H1 (cell line): Measurements from ENCODE around the gene CPHXL. TPM values are rescaled to one million over a fixed set of nuclear protein-coding genes. Genes with fewer than 3 reads are reported as not detected.

Source experiments
- CTCF ChIA-PET: fragments of 300-600 bp; sonication (Branson Sonifier 250); formaldehyde crosslinking; loops from one replicate; lab custom pipeline; 2021; ENCODE audit not compliant: partially characterized antibody; lab: Charles Lee
- POLR2A ChIA-PET: fragments of 300-600 bp; sonication (Branson Sonifier 250); formaldehyde crosslinking; loops from one replicate; lab custom pipeline; 2021; ENCODE audit warnings: inconsistent platforms; ENCODE audit not compliant: partially characterized antibody; lab: Charles Lee
- DNase-seq, 2 experiments: peaks; one replicate each; pipeline versions ENCODE4 v3.0.0 to v3.0.0-alpha.2; 2010 to 2022; ENCODE audit warnings: low spot score in 2 of 2, low read depth in 1 of 2, mixed read lengths in 1 of 2
- FAIRE-seq: peaks from 2 replicates; lab custom pipeline; 2011; peaks lifted over from hg19 to GRCh38; lab: Jason Lieb, UNC
- H2AFZ ChIP-seq: 2 replicates; pipeline ENCODE4 v1.8.1; 2012; ENCODE audit warnings: low read length, inconsistent platforms
- H2AK5ac ChIP-seq: 2 replicates; pipeline ENCODE4 v1.6.1; 2013; ENCODE audit warnings: low read depth, low read length
- H2BK120ac ChIP-seq: replicated peaks from 2 replicates; pipeline ENCODE3; 2013; ENCODE audit warnings: low read depth, low read length, inconsistent platforms
- H2BK12ac ChIP-seq: 2 replicates; pipeline ENCODE4 v1.6.1; 2013; ENCODE audit warnings: low read depth, low read length
- H2BK15ac ChIP-seq: 2 replicates; pipeline ENCODE4 v1.6.1; 2013; ENCODE audit warnings: low read length
- H2BK20ac ChIP-seq: 2 replicates; pipeline ENCODE4 v1.6.1; 2013; ENCODE audit warnings: low read length
- H2BK5ac ChIP-seq: 2 replicates; pipeline ENCODE4 v1.6.1; 2013; ENCODE audit warnings: low read depth, low read length
- H3K14ac ChIP-seq: 2 replicates; pipeline ENCODE4 v1.6.1; 2013; ENCODE audit warnings: inconsistent platforms; ENCODE audit not compliant: insufficient read length
- H3K18ac ChIP-seq: 2 replicates; pipeline ENCODE4 v1.6.1; 2013; ENCODE audit warnings: low read length; ENCODE audit errors: extremely low read depth
- H3K23ac ChIP-seq: 2 replicates; pipeline ENCODE4 v1.6.1; 2013; ENCODE audit warnings: inconsistent platforms; ENCODE audit not compliant: insufficient read length
- H3K23me2 ChIP-seq: 2 replicates; pipeline ENCODE4 v1.6.1; 2013; ENCODE audit warnings: low read depth, low read length
- H3K27ac ChIP-seq: 2 replicates; pipeline ENCODE4 v1.6.1; 2011; ENCODE audit warnings: low read depth, low read length, inconsistent platforms
- H3K27me3 ChIP-seq, 4 experiments: replicated peaks in 1 of 4; 1 replicate in 1 of 4; 2 replicates in 3 of 4; pipeline versions ENCODE4 v1.6.1 to v1.8.1; 2011 to 2013; ENCODE audit warnings: low read length in 3 of 4, mild to moderate bottlenecking in 3 of 4, inconsistent platforms in 2 of 4, mixed read lengths in 2 of 4, moderate library complexity in 1 of 4; ENCODE audit not compliant: control insufficient read depth in 3 of 4, insufficient read depth in 3 of 4; ENCODE audit errors: extremely low read depth in 1 of 4
- H3K36me3 ChIP-seq, 4 experiments: 2 replicates each; pipeline versions ENCODE4 v1.6.1 to v1.8.1; 2011 to 2013; ENCODE audit warnings: mild to moderate bottlenecking in 4 of 4, low read length in 3 of 4, moderate library complexity in 2 of 4, control low read depth in 1 of 4, inconsistent platforms in 1 of 4; ENCODE audit not compliant: insufficient read depth in 4 of 4, control insufficient read depth in 2 of 4
- H3K4ac ChIP-seq: replicated peaks from 2 replicates; pipeline ENCODE3; 2013; ENCODE audit warnings: low read length, low read depth, mixed read lengths, inconsistent platforms; ENCODE audit not compliant: insufficient read length
- H3K4me1 ChIP-seq, 4 experiments: replicated peaks in 1 of 4; 1 replicate in 1 of 4; 2 replicates in 3 of 4; pipeline versions ENCODE4 v1.6.1 to v1.8.1; 2011 to 2013; ENCODE audit warnings: low read length in 3 of 4, inconsistent platforms in 2 of 4, mixed read lengths in 1 of 4; ENCODE audit not compliant: insufficient read depth in 4 of 4, control insufficient read depth in 3 of 4
- H3K4me2 ChIP-seq, 2 experiments: 2 replicates each; pipeline versions ENCODE4 v1.6.1 to v1.8.1; 2011 to 2013; ENCODE audit warnings: low read depth in 2 of 2, low read length in 2 of 2, control low read depth in 1 of 2, inconsistent platforms in 1 of 2, mild to moderate bottlenecking in 1 of 2; ENCODE audit not compliant: insufficient read depth in 1 of 2
- H3K4me3 ChIP-seq, 4 experiments: fragments of 200-600, 300-600 bp in 1 of 4; sonication (generic), shearing (Covaris generic), sonication (Bioruptor Twin) in 1 of 4; 2 replicates each; pipeline versions ENCODE4 v1.5.1 to v1.8.1; 2011 to 2016; ENCODE audit warnings: low read length in 4 of 4, low read depth in 3 of 4, control low read depth in 2 of 4, inconsistent platforms in 2 of 4, mild to moderate bottlenecking in 2 of 4, mixed read lengths in 1 of 4, moderate library complexity in 1 of 4; ENCODE audit not compliant: insufficient read depth in 2 of 4; ENCODE audit errors: extremely low read depth in 1 of 4
- H3K56ac ChIP-seq: replicated peaks from 2 replicates; pipeline ENCODE3; 2013; ENCODE audit warnings: low read depth, mild to moderate bottlenecking, mixed read lengths, low read length, inconsistent platforms; ENCODE audit not compliant: insufficient read length
- H3K79me1 ChIP-seq: 2 replicates; pipeline ENCODE4 v1.6.1; 2013; ENCODE audit warnings: low read depth, low read length, control low read depth
- H3K79me2 ChIP-seq, 2 experiments: 2 replicates each; pipeline versions ENCODE4 v1.6.1 to v1.8.1; 2012 to 2013; ENCODE audit warnings: low read length in 2 of 2, mild to moderate bottlenecking in 2 of 2, inconsistent platforms in 1 of 2; ENCODE audit not compliant: insufficient read depth in 2 of 2, control insufficient read depth in 1 of 2
- H3K9ac ChIP-seq, 4 experiments: replicated peaks in 1 of 4; 1 replicate in 1 of 4; 2 replicates in 3 of 4; pipeline versions ENCODE4 v1.6.1 to v1.8.1; 2011 to 2013; ENCODE audit warnings: low read depth in 3 of 4, low read length in 3 of 4, control low read depth in 2 of 4, mild to moderate bottlenecking in 2 of 4, moderate library complexity in 2 of 4, inconsistent platforms in 1 of 4; ENCODE audit errors: extremely low read depth in 1 of 4
- H3K9me3 ChIP-seq, 2 experiments: 2 replicates each; pipeline versions ENCODE4 v1.6.1 to v1.8.1; 2012 to 2013; ENCODE audit warnings: mild to moderate bottlenecking in 2 of 2, moderate library complexity in 2 of 2, control low read depth in 1 of 2, inconsistent platforms in 1 of 2, low read depth in 1 of 2, low read length in 1 of 2, mixed read lengths in 1 of 2; ENCODE audit not compliant: insufficient read depth in 2 of 2
- H4K20me1 ChIP-seq, 2 experiments: replicated peaks in 1 of 2; 2 replicates each; pipeline versions ENCODE3 to v1.8.1; 2011 to 2013; ENCODE audit warnings: inconsistent platforms in 2 of 2, low read length in 2 of 2, mild to moderate bottlenecking in 1 of 2; ENCODE audit not compliant: insufficient read depth in 2 of 2, control insufficient read depth in 1 of 2
- H4K5ac ChIP-seq: 2 replicates; pipeline ENCODE4 v1.6.1; 2013; ENCODE audit warnings: low read length, low read depth, mixed read lengths, inconsistent platforms; ENCODE audit not compliant: insufficient read length
- H4K8ac ChIP-seq: 2 replicates; pipeline ENCODE4 v1.8.0; 2013; ENCODE audit warnings: mild to moderate bottlenecking, moderate library complexity, low read length, inconsistent platforms; ENCODE audit not compliant: insufficient read depth; ENCODE audit errors: extremely low read depth
- H4K91ac ChIP-seq: replicated peaks from 2 replicates; pipeline ENCODE3; 2013; ENCODE audit warnings: low read length, mixed read lengths, inconsistent platforms; ENCODE audit not compliant: insufficient read length
- ATF3 ChIP-seq: IDR thresholded peaks from 2 replicates; pipeline ENCODE4 v1.6.1; 2011; ENCODE audit warnings: low read depth, mild to moderate bottlenecking, low read length; ENCODE audit not compliant: insufficient read depth
- BACH1 ChIP-seq: IDR thresholded peaks from 2 replicates; pipeline ENCODE4 v1.6.1; 2012; ENCODE audit warnings: low read length, improper control_type of control experiment
- BCL11A ChIP-seq, 2 experiments: IDR thresholded peaks; one replicate each; pipeline ENCODE4 v1.6.1; 2011; ENCODE audit warnings: low read depth in 2 of 2, low read length in 2 of 2, mild to moderate bottlenecking in 2 of 2
- CEBPB ChIP-seq: IDR thresholded peaks from 2 replicates; pipeline ENCODE4 v1.6.1; 2012; ENCODE audit warnings: low read depth, low read length
- CHD1 ChIP-seq: IDR thresholded peaks from 2 replicates; pipeline ENCODE4 v1.6.1; 2012; ENCODE audit warnings: low read depth, low read length, improper control_type of control experiment
- CHD2 ChIP-seq: IDR thresholded peaks from 2 replicates; pipeline ENCODE4 v1.6.1; 2012; ENCODE audit warnings: low read length, improper control_type of control experiment
- FOSL1 ChIP-seq: IDR thresholded peaks from 2 replicates; pipeline ENCODE4 v1.6.1; 2011; ENCODE audit warnings: mild to moderate bottlenecking, low read depth, low read length, moderate library complexity; ENCODE audit not compliant: insufficient read depth
- HDAC6 ChIP-seq: IDR thresholded peaks from one replicate; pipeline ENCODE4 v1.7.1; 2012; ENCODE audit warnings: low read depth, mild to moderate bottlenecking, inconsistent platforms, low read length, moderate library complexity
- JUN ChIP-seq: IDR thresholded peaks from 2 replicates; pipeline ENCODE4 v1.6.1; 2011; ENCODE audit warnings: low read depth, mild to moderate bottlenecking, improper control_type of control experiment, low read length
- MAFK ChIP-seq: IDR thresholded peaks from 2 replicates; pipeline ENCODE4 v1.6.1; 2012; ENCODE audit warnings: low read depth, mild to moderate bottlenecking, improper control_type of control experiment, low read length
- NRF1 ChIP-seq: IDR thresholded peaks from 2 replicates; pipeline ENCODE4 v1.6.1; 2011; ENCODE audit warnings: mild to moderate bottlenecking, low read depth, low read length, improper control_type of control experiment
- RXRA ChIP-seq: IDR thresholded peaks from 2 replicates; pipeline ENCODE4 v1.6.1; 2011; ENCODE audit warnings: low read depth, mild to moderate bottlenecking, low read length, moderate library complexity; ENCODE audit not compliant: insufficient read depth
- SIN3A ChIP-seq, 2 experiments: IDR thresholded peaks in 1 of 2; conservative IDR thresholded peaks in 1 of 2; 2 replicates each; pipeline ENCODE4 v1.6.1; 2011 to 2012; ENCODE audit warnings: low read length in 2 of 2, improper control_type of control experiment in 1 of 2, low read depth in 1 of 2, mild to moderate bottlenecking in 1 of 2
- SIRT6 ChIP-seq: IDR thresholded peaks from one replicate; pipeline ENCODE4 v1.7.1; 2012; ENCODE audit warnings: low read length, inconsistent platforms
- SP2 ChIP-seq: IDR thresholded peaks from 2 replicates; pipeline ENCODE4 v1.6.1; 2012; ENCODE audit warnings: mild to moderate bottlenecking, low read length, inconsistent platforms
- SRF ChIP-seq: IDR thresholded peaks from 2 replicates; pipeline ENCODE4 v1.6.1; 2011; ENCODE audit warnings: mild to moderate bottlenecking, low read depth, low read length, moderate library complexity
- polyA plus RNA-seq, 7 experiments: library from polyadenylated mRNA; depleted of rRNA in 3 of 7; stranded (reverse) in 5 of 7; unstranded in 2 of 7; fragments of >200 nt in 5 of 7; fragments of 200-250 nt in 2 of 7; gene quantifications; 1 replicate in 5 of 7; 2 replicates in 1 of 7; 4 replicates in 1 of 7; pipeline versions ENCODE4 v1.2.1 to v1.2.3, GENCODE V29; 2011 to 2013; ENCODE audit warnings: missing spikeins in 2 of 7, mixed read lengths in 2 of 7
- total RNA-seq: library from RNA; stranded (reverse); fragmentation: NEBNext Ultra II Directional; extraction: Animal tissue kit (Norgen Biotek cat#: 25700); gene quantifications from 2 replicates; pipeline ENCODE4 v1.2.1, GENCODE V29; 2021

CPHXL gene
- total and polyA plus RNA-seq, 2 of the 8 experiments (the other 6 are each of a cell fraction or from before 2014, with no cell fraction given) = not detected

DNA sequence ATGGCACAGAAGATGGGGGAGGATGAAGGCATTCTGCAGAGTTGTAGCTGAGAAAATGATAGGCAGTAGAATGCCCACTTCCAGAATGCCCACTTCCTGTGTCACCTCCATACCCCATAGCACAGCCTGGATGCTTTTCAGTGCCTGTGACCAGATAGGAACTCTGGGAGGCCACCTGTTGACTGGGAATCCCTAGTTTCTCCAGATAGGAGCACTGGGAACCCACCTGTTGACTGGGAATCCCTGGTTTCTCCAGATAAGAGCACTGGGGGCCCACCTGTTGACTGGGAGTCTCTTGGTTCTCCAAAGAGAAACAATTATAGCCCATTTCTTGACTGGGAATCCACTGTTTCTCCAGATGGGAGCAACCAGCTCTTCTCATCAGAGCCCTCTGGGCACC, 11.6 kb downstream of the CPHXL start:
- no peaks in the 10 kb centered on the region for H3K79me1 ChIP-seq
- H2AK5ac ChIP-seq = no peak overlapping the region
- H2BK15ac ChIP-seq = no peak overlapping the region
- H4K91ac ChIP-seq = no peak overlapping the region
- H2BK20ac ChIP-seq = no peak overlapping the region
- CTCF ChIA-PET = interaction anchor here (0.6 kb wide), 1 partner anchor 55 kb away, joined by 3 read pairs; no protein-coding TSS in a partner anchor
- H3K4ac ChIP-seq = no peak overlapping the region
- H3K27me3 ChIP-seq = no peaks in the 10 kb centered on the region
- no peak overlapping the region for H2BK120ac ChIP-seq
- no peak overlapping the region for H3K14ac ChIP-seq
- FAIRE-seq = no peak
- H2AFZ ChIP-seq = no peak overlapping the region
- H4K5ac ChIP-seq = no peak overlapping the region
- no peak overlapping the region for H3K56ac ChIP-seq
- H3K36me3 ChIP-seq = no peaks in the 10 kb centered on the region
- H3K4me3 ChIP-seq = no peak overlapping the region
- H3K27ac ChIP-seq = no peak overlapping the region
- H3K4me2 ChIP-seq = no peak overlapping the region
- no peak overlapping the region for H3K9ac ChIP-seq
- no peaks in the 10 kb centered on the region for H3K79me2 ChIP-seq
- H2BK12ac ChIP-seq = no peak overlapping the region
- no peak for DNase-seq
- TF ChIP-seq JUN (no peak), CEBPB (no peak), FOSL1 (no peak), SRF (no peak), SIRT6 (no peak), ATF3 (no peak), NRF1 (no peak), HDAC6 (no peak), BCL11A (IDR thresholded peaks at IDR 0.05; ENCODE audit: low read depth in 2 of 2, low read length in 2 of 2) (no peak), MAFK (no peak), BACH1 (no peak), CHD2 (no peak), RXRA (no peak), SP2 (no peak), SIN3A (conservative IDR thresholded peaks at IDR 0.05 in 1 of 2, IDR thresholded peaks at IDR 0.05 in 1 of 2; ENCODE audit: low read depth in 1 of 2, low read length in 2 of 2) (no peak), CHD1 (no peak)
- peaks cover 59 to 70% of the 10 kb centered on the region in 2 experiments for H3K9me3 ChIP-seq
- POLR2A ChIA-PET = no interaction called here
- H3K18ac ChIP-seq = no peak overlapping the region
- no peak overlapping the region for H4K8ac ChIP-seq
- H3K23ac ChIP-seq = no peak overlapping the region
- H3K4me1 ChIP-seq = no peaks in the 10 kb centered on the region
- H3K23me2 ChIP-seq = no peaks in the 10 kb centered on the region
- H4K20me1 ChIP-seq = no peaks in the 10 kb centered on the region
- H2BK5ac ChIP-seq = no peak overlapping the region
